ENCODE data around the gene POLR2L. TPM values are rescaled to one million over a fixed set of nuclear protein-coding genes. Genes with fewer than 3 reads are reported as not detected.
A peak's percentile ranks its signal among the peaks of the same experiment; 100 is the strongest.

POLR2L gene
- total RNA-seq, 6 donors from 2014 or later = 34.1 to 168 (median 102) TPM

DNA sequence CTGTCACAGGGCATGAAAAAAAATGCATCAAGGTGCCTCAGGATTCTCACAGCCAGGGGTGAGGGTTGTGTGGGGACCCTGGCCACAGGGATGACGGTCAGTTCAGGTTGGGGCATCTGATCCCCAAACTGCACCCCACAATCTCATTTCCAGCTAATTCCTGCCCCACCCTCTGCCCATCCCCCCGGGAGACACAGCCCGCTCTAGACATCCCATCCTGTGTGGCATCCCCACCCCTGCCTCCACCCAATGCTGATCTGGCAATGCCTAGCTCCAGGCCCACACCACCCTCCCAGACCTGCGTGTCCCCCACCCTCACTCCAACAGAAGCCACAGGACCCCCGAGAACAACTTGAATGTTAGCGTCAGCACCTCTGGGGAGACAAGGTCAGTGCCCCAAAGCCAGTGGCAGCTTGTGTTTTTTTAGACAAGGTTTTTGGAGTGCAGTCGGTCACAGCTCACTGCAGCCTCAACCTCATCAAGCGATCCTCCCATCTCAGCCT is 25.6 kb upstream of the POLR2L start:
- Histone ChIP-seq H3K27me3 (no peaks in the 10 kb centered on the region), H3K27ac (no peak overlapping the region), H3K36me3 (peaks cover 0 to 61% (median 40%) of the 10 kb centered on the region in 4 donors), H3K4me3 (no peak overlapping the region), H3K9me3 (no peaks in the 10 kb centered on the region), H3K4me1 (no peaks in the 10 kb centered on the region)
- 85 to 89% methylated on average over 8 of the region's 8 CpGs for WGBS, 2 donors
- no peak for DNase-seq
- ATAC-seq (ENCODE audit: low FRiP score in 2 of 2) = no peak
- TF ChIP-seq POLR2AphosphoS5 (IDR thresholded peaks at IDR 0.05) = no peak
- TF ChIP-seq POLR2A (IDR thresholded peaks at IDR 0.05) = no peak
- TF ChIP-seq, protein P1, sequence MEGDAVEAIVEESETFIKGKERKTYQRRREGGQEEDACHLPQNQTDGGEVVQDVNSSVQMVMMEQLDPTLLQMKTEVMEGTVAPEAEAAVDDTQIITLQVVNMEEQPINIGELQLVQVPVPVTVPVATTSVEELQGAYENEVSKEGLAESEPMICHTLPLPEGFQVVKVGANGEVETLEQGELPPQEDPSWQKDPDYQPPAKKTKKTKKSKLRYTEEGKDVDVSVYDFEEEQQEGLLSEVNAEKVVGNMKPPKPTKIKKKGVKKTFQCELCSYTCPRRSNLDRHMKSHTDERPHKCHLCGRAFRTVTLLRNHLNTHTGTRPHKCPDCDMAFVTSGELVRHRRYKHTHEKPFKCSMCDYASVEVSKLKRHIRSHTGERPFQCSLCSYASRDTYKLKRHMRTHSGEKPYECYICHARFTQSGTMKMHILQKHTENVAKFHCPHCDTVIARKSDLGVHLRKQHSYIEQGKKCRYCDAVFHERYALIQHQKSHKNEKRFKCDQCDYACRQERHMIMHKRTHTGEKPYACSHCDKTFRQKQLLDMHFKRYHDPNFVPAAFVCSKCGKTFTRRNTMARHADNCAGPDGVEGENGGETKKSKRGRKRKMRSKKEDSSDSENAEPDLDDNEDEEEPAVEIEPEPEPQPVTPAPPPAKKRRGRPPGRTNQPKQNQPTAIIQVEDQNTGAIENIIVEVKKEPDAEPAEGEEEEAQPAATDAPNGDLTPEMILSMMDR (IDR thresholded peaks at IDR 0.05) = no peak
- TF ChIP-seq EP300 (IDR thresholded peaks at IDR 0.05) = no peak

DNA sequence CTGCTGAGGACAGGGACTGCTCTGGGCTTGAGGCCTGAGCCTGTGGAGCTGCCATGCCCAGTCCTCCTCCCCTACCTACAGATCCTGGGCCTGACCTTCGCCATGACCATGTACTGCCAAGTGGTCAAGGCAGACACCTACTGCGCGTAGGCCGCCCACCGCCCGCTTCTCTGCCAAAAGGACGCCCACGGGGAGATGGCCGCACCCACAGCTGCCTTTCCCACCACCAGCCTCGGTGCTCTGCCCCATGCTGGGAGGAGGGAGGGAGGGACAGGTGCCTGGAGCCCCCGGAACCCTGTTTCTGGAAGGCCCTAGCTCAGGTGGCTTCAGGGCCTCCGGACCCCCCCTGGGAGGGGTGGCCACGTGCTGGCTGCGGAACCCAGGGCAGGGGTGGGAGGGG is 24.2 kb upstream of the POLR2L start:
- TF ChIP-seq EP300 (IDR thresholded peaks at IDR 0.05) (no peak), POLR2AphosphoS5 (IDR thresholded peaks at IDR 0.05) (no peak), POLR2A (IDR thresholded peaks at IDR 0.05) (no peak)
- TF ChIP-seq, protein P1 (IDR thresholded peaks at IDR 0.05) = no peak
- peaks cover 0 to 67% (median 45%) of the 10 kb centered on the region in 4 donors for H3K36me3 ChIP-seq
- no peaks in the 10 kb centered on the region for H3K9me3 ChIP-seq
- H3K27ac ChIP-seq = no peak overlapping the region
- no peak overlapping the region for H3K4me3 ChIP-seq
- ATAC-seq (ENCODE audit: low FRiP score in 2 of 2) (no peak), DNase-seq (peak in 1 of 2 donors; percentile 67)
- 82 to 89% methylated on average over 5 to 14 of the region's 14 CpGs for WGBS, 2 donors
- H3K27me3 ChIP-seq = no peaks in the 10 kb centered on the region
- no peaks in the 10 kb centered on the region for H3K4me1 ChIP-seq

DNA sequence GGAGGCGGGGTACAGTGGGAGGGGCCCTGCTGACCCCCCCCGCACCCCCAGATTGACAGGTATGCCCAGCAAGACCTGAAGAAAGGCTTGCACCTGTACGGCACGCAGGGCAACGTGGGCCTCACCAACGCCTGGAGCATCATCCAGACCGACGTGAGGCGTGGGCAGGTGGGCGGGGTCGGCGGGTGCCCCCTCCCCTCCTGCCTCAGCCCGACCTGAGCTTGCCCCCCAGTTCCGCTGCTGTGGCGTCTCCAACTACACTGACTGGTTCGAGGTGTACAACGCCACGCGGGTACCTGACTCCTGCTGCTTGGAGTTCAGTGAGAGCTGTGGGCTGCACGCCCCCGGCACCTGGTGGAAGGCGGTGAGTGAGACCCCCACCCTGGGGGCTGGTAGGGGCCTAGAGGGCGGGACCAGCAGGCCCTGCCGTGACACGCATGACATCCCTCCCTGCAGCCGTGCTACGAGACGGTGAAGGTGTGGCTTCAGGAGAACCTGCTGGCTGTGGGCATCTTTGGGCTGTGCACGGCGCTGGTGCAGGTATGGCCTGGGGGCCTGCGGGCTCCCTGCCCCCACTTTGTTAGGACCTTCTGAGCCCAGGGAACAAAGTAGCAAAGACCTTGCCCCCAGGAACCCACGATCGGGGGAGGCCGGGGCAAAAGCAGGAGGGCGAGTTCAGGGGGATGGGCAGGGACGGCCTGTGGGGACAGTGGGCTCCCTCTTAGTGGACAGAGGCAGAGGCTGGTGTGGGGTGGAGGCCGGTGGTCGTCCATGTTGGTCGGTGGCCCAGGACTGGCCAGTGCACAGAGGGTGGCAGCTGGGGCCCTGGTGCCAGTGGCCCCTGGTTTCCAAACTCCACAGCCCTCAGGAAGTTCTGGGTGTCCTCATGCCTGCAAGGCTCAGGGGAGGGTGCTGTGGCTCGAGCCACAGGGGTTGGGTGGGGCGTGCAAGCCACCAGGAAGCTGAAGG is 23.4 kb upstream of the POLR2L start:
- H3K36me3 ChIP-seq = peaks cover 0 to 67% (median 47%) of the 10 kb centered on the region in 4 donors

GRCh38 chr11:864898-865297 is 22.6 kb upstream of the POLR2L start:
- H3K27me3 ChIP-seq = no peaks in the 10 kb centered on the region
- WGBS, 2 donors = 90 to 94% methylated on average over 6 to 11 of the region's 11 CpGs
- peaks cover 0 to 67% (median 46%) of the 10 kb centered on the region in 4 donors for H3K36me3 ChIP-seq
- TF ChIP-seq, protein P1 (IDR thresholded peaks at IDR 0.05) = no peak
- no peak for TF ChIP-seq POLR2AphosphoS5 (IDR thresholded peaks at IDR 0.05)
- no peak for TF ChIP-seq POLR2A (IDR thresholded peaks at IDR 0.05)
- TF ChIP-seq EP300 (IDR thresholded peaks at IDR 0.05) = no peak
- H3K4me1 ChIP-seq = peaks cover 2 to 5% (median 3%) of the 10 kb centered on the region in 4 donors
- no peaks in the 10 kb centered on the region for H3K9me3 ChIP-seq
- DNase-seq (peak in 1 of 2 donors; percentile 41), ATAC-seq (ENCODE audit: low FRiP score in 2 of 2) (no peak)
- no peak overlapping the region for H3K4me3 ChIP-seq
- H3K27ac ChIP-seq = no peak overlapping the region

More for the DNA sequence above, 23.4 kb upstream of the POLR2L start:
- DNase-seq (peak in 1 of 2 donors; percentile 76), ATAC-seq (ENCODE audit: low FRiP score in 2 of 2) (no peak)
- TF ChIP-seq, protein P1 (IDR thresholded peaks at IDR 0.05) = no peak
- TF ChIP-seq POLR2A (IDR thresholded peaks at IDR 0.05) (no peak), EP300 (IDR thresholded peaks at IDR 0.05) (no peak)
- Histone ChIP-seq H3K9me3 (no peaks in the 10 kb centered on the region), H3K4me1 (no peaks in the 10 kb centered on the region), H3K27me3 (no peaks in the 10 kb centered on the region), H3K27ac (no peak overlapping the region), H3K4me3 (no peak overlapping the region)
- 83 to 85% methylated on average over 21 to 38 of the region's 41 CpGs for WGBS, 2 donors
